ENCODE data around the gene CHSY1.
"Not testable (repeated sequence)": the region's sequence is repeated elsewhere in the genome, so short reads cannot be mapped to it uniquely, and the experiment has no call there.

Gene CHSY1

DNA sequence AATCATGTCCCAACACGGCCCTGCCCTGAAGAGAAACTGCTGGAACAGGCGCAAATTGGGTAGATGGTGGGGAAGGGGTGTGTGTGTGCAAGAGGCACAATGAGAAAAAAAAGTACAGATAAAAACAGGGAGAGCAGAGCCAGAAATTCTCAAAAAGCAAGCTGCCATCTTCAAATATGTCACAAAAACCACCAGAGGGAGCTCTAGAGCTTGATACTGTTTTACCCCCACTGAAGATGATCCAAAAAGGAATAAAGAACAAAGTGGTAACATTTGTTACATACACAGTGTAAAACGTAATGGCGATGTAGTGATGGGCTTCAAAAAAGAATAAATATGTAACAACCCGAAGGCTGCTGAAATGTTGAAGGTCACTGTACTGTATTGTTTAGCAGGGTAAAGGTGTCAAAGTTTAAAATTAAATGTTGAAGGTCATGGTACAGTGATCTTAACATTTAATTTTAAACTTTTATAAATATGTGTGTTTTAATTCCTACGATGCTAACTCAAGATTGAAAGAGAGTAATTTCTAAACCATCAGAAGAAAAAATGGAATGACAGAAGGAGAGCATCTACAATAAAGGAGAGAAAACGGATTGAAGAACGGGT, 37.2 kb upstream of the CHSY1 start:
- H3K4me3 ChIP-seq (ENCODE audit: low read depth, low read length): no peak overlapping the region
- TF ChIP-seq, protein P1, sequence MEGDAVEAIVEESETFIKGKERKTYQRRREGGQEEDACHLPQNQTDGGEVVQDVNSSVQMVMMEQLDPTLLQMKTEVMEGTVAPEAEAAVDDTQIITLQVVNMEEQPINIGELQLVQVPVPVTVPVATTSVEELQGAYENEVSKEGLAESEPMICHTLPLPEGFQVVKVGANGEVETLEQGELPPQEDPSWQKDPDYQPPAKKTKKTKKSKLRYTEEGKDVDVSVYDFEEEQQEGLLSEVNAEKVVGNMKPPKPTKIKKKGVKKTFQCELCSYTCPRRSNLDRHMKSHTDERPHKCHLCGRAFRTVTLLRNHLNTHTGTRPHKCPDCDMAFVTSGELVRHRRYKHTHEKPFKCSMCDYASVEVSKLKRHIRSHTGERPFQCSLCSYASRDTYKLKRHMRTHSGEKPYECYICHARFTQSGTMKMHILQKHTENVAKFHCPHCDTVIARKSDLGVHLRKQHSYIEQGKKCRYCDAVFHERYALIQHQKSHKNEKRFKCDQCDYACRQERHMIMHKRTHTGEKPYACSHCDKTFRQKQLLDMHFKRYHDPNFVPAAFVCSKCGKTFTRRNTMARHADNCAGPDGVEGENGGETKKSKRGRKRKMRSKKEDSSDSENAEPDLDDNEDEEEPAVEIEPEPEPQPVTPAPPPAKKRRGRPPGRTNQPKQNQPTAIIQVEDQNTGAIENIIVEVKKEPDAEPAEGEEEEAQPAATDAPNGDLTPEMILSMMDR (IDR thresholded peaks at IDR 0.05; ENCODE audit: borderline replicate concordance, insufficient read depth, low read depth, low read length): peak; percentile 47; the same call in 1 of the 2 replicates

DNA sequence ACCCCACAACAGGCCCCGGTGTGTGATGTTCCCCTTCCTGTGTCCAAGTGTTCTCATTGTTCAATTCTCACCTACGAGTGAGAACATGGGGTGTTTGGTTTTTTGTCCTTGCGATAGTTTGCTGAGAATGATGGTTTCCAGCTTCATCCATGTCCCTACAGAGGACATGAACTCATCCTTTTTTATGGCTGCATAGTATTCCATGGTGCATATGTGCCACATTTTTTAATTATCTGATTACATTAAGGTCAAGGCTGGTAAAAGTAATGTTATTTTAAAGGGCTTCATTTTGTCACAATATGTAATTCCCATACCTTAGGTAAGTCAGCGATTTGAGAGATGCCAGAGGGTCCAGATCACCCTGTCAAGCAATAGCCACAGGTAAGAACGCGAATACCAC, 35.5 kb upstream of the CHSY1 start:
- H3K4me3 ChIP-seq (ENCODE audit: low read depth, low read length): not testable (repeated sequence)

DNA sequence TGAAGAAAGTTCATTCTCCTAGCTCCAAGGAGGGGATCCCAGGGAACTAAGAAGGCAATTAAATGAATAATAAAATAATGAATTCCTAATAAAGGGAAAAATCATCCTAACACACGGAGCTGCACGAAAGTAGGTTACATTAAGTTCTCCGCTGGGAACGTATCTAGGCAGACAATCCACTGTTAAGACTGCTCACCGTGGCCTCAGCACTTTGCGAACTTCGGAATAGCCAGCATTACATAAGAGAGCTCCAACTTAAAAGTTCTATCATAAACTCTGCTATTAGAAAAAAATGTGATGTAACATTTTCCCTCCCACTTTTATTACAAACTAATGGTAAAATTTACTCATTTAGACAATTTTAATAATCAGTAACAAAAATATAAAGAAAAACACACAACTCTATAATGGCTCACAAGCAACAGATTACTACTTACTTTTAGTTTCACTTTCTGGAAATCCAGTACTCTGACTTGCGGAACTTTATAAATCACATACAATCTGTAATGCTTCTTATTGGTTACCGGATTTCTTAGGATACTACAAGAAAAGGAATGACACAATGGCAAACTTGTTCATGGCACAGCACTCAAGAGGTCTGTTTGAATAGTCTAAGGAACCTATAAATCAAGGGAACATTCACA, 34.7 kb upstream of the CHSY1 start:
- TF ChIP-seq, protein P1 (IDR thresholded peaks at IDR 0.05; ENCODE audit: borderline replicate concordance, insufficient read depth, low read depth, low read length): no peak
- H3K4me3 ChIP-seq (ENCODE audit: low read depth, low read length): no peak overlapping the region

DNA sequence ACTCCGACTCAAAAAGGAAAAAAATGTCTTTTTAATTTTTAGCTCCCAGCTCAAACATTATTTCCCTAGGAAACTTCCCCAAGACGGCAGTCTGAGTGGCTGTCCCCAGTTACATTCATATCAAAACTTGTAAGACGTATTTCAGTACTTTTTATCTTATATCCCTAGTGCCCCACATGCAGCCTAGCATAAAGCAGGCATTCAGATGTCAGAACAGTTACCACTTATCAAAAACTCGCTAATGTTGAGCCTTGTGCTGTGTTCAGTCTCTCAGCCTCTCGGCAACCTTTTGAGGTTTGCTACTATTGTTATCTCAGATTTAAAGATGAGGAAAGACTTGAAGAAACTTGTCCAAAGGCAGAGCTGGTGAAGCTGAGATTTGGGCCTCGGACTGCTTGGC, 32.1 kb upstream of the CHSY1 start:
- TF ChIP-seq, protein P1 (IDR thresholded peaks at IDR 0.05; ENCODE audit: borderline replicate concordance, insufficient read depth, low read depth, low read length): no peak
- no peak overlapping the region for H3K4me3 ChIP-seq (ENCODE audit: low read depth, low read length)

DNA sequence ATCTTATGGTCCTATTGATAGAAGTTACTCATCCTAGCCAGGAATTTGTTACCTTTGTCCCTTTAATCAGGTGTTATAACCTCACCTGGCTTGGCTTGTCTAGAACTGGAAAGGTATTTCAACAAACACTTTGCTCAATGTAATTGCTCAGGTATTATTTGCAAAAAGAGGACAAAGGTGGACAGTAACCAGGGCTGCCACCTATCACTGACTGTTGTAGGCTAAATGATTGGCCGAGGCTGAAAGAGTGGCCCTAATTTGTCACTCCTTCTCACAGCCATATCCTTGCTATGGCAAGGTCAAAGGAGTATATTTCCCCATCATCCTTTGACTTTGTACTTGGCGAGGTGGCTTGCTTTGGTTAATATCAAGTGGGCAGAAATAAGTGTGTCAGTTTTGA, 28.2 kb upstream of the CHSY1 start:
- TF ChIP-seq, protein P1 (IDR thresholded peaks at IDR 0.05; ENCODE audit: borderline replicate concordance, insufficient read depth, low read depth, low read length): no peak
- H3K4me3 ChIP-seq (ENCODE audit: low read depth, low read length): no peak overlapping the region

DNA sequence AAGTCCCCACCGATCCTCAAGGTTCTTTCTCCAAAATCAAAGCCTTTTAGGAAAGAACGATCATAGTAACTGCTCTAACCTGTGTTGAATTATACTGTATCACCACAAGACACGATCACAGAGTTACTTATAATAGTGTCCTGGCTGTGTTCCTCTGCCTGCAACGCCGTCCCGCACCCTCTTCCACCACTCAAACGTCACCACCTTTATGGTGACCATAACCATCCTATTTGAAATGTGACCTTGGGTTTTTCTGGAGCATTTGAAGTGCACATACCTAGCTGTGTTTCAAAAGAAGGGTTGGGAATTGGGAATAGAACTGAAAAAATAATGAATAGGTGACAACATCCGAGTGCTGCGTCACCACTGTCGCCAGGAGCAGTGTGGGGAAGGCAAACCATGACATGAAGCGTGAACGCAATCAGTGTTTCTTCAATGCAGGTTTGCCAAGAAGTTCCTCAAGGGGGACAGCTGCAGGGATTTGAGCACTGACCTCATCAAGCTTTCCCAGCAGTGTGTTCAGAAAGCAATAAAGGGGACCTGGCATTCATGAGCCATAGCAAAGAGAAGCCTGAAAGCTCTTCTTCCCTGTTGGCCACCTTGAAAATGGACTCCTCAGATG, 26.2 kb upstream of the CHSY1 start:
- no peak overlapping the region for H3K4me3 ChIP-seq (ENCODE audit: low read depth, low read length)
- TF ChIP-seq, protein P1 (IDR thresholded peaks at IDR 0.05; ENCODE audit: borderline replicate concordance, insufficient read depth, low read depth, low read length): no peak

DNA sequence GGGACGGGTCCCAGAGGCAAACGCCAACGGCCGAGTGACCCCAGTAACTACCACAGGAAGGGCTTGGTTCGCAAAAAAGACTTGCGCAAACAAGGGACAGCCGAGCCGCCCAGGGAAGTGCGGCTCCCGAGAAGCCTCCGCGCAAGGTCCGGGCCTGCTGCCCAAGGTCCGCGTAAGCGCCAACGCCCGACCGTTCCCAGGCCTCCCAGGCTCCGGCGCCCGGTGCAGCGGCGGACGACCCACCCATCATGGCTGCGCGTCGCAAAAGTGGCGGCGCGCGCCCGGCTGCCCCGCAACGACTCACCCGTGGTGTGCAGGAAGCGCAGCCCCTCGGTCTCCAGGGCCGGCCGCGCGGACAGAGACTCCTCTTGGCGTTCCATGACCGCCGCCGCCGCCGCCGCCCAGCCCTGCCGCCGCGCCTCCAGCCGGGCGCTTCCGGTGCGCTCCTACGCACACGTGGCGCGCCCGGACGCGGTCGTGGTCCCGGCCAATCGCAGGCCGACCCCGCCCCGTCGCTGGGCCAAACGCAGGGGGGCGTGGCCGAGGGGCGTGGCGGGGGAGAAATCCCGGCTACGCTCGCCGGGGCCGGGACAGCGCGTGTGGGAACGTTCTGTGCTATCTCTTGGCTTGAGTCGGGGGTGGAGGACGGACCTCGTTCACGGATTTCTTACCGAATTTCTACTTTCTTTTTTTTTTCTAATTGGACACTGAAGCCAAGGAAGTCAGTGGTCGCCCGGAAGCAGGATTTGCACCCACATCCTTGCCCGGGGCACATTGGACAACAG, 25.4 kb upstream of the CHSY1 start, which contains the start of gene SELENOS:
TSS of gene SELENOS (minus strand) at position 448 of the 785 bp plus-strand sequence. CDS start at position 380, 68 bp downstream.
- H3K4me3 ChIP-seq (ENCODE audit: low read depth, low read length): peak within 1 kb of the TSS; percentile 97
- TF ChIP-seq, protein P1 (IDR thresholded peaks at IDR 0.05; ENCODE audit: borderline replicate concordance, insufficient read depth, low read depth, low read length): no peak

All from GM12875 (cell line).